HG03457 (cell line): ENCODE measurements around the gene COL5A1.
"Not testable (repeated sequence)": the region's sequence is repeated elsewhere in the genome, so short reads cannot be mapped to it uniquely, and the experiment has no call there.

ENCODE experiments used
- ATAC-seq: cut with Tn5 transposase; IDR thresholded peaks from one replicate; pipeline ENCODE4 v1.9.1; 2021; ENCODE audit warnings: moderate number of reproducible peaks; ENCODE audit not compliant: unreplicated experiment

The COL5A1 gene

DNA sequence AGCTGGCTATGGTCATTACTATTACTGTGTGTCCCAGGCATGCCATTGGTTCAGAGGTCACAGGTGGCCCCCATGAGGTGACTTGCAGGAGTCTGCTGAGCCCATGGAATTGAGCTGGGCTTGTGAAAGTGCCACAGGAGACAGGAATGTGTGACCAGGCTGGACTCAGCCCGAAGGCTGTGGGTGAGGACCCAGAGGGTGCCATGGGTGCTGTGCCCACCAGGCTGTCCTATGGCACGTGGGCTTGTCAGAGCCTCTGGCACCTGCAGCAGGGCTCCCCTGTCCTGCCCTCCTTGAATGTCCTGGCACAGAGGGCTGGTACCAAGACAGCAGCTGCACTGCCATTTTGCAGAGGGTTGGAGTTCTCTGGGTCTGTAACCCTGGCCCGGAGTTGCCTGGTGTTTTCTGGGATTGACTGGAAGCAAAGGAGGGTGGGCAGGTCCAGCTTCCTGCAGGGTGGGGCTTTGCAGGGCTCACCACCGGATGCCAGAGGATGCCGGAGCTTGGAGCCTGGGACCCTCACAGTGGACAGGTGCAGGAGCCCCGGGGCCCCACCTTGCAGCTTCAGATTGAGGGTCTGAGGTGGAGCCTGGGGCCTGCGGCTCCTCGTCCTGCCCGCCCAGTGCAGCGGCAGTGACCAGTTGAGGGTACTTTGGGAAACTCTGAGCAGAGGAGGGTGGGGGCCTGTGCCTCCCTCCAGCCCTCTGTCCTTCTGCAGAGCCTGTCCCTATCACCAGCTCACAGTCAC lies 14.2 kb downstream of the COL5A1 start:
- no peak for ATAC-seq

DNA sequence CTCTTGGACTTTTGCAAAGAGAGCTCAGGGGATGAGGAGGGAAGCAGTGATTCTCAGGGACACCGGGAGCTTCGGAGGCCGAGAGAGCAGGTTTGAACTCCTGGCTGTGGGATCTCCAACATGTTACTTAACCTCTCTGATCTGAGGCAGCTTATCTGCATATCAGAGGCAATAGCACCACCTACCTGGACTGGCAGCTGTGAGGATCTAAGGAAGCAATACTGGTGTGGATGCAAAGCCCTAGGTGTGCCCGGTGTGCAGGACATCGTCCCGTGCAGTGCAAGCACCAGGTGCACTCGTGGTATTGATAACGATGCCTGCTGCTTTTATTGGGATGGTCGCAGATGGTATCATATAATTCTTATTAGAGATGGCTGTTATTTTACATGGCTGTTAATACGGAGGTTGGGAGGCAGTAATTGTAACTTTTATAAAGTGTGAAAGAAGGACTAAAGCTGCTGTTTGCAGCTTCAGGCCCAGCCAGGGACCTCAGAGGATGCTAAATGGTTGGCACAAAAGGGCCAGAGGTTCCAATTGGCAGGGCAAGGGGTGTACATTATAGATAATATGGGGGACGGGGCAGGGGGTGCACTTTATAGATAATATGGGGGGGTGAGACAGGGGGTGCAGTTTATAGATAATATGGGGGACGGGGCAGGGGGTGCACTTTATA lies 14.9 kb downstream of the COL5A1 start:
- no peak for ATAC-seq

DNA sequence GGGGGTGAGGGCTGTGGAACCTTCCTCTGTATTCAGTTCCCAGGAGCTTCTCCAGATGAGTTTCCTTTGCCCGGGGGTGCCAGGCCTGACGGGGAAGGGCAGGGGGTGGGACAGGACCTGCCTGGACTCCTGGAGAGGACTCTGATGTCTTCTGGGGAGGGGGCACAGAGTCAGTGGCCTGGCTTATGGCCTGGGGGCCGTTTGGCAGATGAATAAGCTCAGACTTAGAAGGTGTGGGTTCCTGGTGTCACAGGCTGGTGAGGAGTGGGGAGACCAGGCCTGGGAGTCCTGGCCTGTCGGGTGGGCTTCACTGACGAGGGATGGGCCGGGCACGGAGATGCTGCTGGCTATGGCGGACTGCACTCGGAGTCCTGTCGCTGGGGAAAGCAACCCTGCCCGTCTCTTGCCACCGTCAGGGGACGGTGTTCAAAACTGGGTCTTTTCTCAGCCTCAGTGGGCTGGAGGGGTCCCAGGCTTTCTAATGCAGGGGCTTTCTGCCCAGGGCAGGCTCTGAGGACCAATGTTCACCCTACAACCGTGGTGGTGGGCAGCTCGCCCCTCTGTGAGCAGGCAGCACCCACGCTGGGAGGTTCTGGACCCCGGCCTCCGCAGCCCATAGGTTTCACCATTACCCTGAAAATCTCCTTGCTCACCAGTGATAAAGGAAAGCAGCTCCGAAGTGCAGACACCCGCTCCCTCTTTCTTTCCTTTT lies 16.2 kb downstream of the COL5A1 start:
- ATAC-seq = no peak

DNA sequence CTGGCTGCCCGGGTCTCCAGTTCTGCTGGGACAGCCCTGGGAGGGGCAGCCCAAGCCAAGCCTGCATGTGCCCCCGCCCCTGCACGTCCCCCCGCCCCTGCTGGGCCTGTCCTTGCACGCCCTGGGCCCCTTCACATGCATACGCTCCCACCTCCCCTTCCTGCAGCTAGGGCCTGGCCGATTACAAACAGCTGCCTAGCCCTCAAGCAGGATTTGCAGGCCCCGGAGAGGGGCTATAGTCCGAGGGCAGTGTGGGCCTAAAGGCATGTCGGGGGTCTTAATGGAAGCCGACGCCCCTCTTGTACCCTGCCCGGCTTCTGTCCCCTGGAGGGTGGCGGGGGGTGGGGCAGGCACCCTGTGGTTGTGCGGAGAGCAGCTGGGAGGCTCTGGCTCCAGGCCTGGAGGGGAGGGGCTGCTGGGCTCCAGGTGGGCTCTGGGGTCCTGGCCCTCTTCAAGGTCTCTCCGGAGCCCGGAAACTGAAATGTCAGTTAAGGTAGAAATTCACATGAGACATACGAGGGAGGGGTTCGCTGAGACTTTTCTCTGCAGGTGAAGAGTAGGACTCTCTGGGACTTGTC lies 16.9 kb downstream of the COL5A1 start:
- ATAC-seq = no peak

DNA sequence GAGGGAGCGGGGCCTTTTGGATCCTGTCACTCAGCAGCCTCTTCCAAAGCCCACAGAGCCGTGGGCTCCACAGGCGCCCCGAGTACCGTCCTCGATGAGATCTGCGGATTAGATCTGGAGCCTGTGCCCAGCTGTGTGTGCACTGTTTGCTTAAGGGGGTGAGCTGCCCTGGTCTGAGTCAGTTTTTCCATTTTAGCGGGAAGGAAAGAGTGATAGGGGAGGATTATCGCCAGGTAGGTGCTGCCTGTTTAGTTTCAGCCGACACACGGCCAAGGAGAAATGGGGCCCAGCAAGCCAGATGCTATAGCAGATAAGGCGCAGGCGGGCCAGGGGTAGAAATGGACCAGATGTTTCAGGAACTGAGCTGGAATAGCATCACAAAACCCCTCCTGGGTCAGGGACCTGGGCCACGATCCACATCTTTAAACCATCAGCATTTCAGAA lies 18.1 kb downstream of the COL5A1 start:
- ATAC-seq = no peak

DNA sequence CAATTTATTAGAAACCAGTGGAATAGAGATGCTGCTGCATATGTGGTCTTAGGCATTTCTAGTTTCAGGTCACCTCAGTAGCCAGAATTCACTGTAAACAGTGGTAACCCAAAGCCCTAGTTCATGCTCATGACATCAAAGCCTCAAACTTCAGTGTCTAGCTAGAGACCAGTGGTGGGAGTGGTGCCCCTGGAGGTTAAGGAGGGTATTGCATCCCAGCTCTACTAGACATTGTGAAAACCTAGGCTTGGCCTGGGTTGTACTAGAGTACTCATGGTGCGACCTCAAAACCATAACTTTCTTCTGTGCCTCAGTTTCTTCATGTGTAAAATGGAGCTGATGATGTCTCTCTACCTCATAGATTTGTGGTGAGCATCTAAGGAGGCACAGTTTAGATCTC lies 18.8 kb downstream of the COL5A1 start:
- ATAC-seq = no peak

DNA sequence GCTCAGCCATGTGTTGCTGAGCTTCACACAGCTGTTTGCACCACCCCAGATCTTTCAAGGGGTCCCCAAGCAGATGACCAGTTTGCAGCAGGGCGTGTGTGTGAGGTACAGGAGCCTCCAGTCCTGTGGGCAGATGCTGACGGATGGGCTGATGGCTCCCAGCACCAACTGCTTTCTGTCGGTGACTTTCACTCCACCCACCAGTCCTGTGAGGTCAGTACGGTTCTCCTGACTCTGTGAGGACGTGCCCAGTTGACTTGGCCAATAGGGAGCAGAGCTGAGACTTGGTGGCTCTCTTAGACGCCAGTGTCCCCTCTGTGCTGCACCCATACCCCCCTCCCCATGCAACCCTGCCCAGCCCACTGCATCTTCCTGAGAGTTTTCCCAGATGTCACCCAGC lies 19.7 kb downstream of the COL5A1 start:
- ATAC-seq = no peak

DNA sequence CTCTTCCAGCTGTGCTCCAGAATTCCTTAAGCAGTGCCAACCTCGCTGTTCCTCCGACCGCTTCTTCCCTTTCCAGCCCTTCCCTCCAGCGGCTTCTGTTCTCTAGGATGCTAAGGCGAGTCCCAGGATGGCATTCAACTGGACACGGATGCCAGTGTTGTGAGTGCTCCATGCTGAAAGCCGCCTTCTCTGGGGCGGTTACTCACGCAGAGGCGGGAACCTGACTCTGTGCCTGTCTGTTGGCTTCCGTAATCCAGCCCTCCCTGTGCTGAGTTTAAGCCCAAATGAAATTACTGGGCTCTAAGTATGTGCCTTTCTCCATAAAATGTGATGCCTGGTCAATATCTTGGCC lies 20.2 kb downstream of the COL5A1 start:
- ATAC-seq = no peak

DNA sequence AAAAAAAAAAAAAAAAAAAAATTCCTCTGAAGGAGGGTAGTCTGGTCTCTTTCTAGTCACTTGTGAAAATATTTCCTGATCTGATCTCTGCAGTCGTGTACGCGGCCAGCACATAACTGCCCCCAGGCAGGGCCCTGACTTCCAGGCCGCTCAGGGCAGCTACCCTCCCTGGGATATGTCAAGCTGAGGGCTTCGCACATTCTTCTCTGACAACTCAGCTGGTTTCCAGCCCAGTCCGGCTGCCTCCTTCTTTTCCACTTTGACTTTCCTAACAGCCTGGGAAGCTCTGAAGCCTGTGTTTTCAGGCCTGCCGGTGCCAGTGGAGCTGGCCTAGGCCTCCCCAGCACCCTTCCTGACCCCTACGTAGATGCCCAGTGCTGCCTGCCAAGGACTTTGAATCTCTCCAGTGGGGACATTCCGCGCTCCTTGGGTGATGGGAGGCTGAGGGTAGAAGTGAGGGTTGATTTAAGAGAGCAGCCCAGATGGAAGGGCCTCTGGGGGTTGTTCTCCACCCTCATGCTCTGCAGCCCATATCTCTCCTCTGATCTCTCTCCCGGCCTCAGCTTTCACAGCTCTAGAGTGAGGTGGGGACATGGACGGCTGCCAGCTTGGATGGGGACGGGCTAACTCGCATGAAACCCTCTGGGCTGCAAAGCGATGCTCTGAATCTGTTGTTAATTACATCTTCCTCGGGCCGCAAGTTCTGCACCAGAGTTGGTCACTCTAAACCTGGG lies 20.7 kb downstream of the COL5A1 start:
- ATAC-seq = no peak

DNA sequence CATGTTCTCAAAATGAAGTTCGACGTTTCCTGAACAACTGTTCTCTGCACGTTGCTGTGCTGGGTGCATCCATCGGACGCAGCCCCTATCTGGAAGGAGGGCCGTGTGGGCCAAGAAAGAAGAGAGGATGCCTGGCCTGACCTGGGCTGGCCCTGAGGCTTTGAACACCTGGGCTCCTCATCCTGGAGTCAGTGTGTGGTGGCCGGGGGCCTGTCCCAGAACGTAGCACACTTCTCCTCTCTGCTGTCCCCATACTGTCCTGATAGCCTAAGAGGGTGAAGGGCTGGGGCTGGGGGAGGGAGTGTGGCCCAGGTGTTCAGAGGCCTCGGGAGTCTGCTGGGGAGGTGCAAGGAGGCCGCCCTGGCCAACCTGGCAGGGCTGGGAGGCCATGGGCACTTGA lies 21.5 kb downstream of the COL5A1 start:
- ATAC-seq = no peak

DNA sequence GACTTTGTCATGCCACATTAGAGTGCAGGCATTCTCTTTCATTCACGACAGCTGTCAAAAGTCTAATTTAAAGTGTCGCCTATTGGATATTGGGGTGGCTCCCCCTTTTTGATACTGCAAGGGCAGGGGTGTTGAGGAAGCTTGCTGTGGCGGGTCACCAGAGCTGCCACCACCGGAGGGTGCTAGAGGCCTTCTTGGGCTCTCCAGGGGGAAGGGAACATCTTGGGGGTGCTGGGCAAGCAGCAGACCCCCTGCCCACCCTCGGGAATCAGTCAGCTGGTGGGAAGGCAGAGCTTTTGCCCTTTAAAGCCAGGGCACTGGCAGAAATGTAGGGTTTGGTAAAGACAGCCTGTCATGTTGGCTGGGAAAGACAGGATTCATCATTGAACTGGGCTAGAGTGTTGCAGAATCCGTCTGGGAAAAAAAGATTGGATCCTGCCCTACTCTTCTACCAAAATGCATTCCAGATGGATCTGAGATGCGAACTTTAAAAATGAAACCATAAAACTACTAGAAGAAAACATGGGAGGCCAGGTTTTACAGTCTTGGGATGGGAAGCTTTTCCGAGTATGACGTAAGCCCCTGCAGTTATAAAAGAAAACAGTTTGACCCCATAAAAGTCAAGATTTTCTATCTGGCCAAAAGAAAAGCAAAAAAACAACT lies 22.3 kb downstream of the COL5A1 start:
- no peak for ATAC-seq

DNA sequence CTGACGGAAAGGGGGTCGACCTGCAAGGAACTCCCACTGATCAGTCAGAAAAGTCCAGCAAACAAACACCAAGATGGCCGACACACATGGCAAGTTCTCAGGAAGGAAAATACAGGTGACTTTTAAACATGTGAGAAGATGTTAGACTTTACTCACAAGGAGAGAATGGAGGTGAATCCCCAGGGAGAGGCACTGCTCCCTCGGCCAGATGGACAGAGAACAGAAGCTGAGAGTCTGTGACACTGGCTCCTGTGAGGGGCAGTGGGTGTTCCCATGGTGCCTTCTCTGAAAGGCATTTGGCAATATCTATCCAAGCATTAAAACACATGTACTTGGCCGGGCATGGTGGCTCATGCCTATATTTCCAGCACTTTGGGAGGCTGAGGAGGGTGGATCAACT lies 22.8 kb downstream of the COL5A1 start:
- ATAC-seq = no peak

DNA sequence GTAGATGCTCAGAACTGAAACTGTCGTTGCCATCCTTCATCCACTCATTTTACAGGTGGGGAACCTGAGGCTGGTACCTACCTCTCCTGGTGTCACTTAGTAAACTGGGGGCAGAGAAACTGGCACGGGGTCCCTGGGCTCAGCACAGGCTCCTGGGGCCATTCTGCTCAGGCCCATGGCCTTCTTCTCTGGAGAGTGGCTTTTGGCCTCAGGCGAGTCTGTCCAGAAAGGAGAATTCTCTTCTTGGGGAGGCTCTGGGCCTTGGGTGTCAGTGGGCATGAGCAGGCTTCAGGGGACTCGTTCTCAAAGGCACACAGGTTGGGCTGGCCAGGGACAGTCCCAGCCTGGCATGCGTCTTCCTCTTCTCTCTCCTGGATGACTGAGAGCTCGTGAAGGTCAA lies 24.6 kb downstream of the COL5A1 start:
- no peak for ATAC-seq

DNA sequence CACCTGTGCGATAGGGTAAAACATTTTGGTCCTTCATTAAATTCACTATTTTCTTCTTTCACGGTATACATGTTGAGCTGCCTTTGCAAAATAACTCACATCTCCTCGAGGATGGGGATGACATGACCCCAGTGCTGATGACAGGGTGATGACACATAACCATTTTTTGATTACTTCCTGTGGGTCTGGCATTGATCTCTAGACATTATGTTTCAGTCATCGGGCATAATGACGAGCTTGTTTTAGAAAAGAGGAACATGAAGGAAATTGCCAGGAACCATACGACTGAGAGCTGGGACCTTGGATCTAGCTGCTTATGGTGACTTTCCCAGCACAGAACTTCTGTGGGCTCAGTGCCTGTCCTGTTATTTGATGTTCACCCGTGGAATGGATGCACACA lies 25.2 kb downstream of the COL5A1 start:
- no peak for ATAC-seq

DNA sequence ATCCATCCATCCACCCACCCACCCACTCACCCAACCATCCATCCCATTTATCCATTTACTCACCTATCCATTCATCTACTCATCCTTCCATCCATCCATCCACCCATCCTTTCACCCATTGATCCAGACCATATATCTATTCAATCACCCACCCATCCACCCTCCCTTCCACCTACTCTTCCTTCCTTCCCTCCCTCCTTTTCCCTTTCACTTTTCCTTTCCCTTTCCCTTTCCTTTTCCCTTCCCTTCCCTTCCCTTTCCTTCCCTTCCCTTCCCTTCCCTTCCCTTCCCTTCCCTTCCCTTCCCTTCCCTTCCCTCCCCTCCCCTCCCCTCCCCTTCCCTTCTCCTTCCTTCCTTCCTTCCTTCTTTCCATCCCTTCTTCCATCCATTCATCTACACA lies 27.4 kb downstream of the COL5A1 start:
- ATAC-seq = not testable (repeated sequence)

DNA sequence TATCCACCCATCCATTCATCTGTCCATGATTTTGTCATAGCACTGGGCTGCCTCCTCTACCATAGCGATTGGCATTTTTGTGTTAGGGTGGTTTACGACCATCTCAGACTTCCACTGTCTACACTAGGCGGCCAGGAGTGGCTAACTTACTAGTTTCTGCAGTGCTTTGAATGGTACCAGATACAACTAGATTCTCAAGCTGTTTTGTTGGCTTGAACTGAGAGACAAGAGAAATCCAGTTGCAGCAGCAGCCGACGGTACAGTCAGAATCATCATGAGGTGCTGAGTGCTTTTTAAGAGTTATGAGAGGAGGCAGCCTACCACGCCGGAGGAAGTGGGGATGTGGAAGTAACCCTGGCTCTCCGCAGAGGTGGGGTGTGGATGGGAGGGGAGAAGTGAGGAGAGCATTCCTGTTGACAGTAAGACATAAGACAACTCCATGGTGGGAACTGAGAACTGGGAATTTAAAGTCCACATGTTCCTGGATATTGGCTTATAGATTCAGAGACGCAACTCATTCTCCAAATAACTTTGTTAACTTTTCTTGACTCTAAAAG lies 27.9 kb downstream of the COL5A1 start:
- ATAC-seq = no peak

DNA sequence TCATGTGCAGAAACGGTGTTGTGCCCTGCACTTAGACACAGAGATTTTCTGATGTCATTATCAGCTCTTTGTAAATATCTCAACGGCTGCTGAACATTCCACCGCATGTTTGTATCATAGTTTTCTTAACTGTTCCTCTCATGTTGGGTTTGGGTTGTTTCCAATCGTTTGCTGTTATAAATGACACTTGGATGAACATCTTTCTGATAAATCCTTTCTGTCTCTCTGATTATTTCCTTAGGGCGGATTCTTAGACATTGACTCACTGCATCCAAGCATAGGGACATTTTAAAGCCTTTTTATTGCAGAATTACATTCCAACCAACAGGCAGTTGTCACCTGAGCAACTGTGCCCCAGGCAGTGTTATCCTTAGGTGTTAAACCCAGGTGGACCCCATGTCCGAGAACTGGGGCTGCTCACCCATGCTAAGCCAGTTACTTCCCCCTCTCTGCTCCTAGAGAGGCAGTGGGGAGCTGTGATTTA lies 28.5 kb downstream of the COL5A1 start:
- ATAC-seq = no peak

DNA sequence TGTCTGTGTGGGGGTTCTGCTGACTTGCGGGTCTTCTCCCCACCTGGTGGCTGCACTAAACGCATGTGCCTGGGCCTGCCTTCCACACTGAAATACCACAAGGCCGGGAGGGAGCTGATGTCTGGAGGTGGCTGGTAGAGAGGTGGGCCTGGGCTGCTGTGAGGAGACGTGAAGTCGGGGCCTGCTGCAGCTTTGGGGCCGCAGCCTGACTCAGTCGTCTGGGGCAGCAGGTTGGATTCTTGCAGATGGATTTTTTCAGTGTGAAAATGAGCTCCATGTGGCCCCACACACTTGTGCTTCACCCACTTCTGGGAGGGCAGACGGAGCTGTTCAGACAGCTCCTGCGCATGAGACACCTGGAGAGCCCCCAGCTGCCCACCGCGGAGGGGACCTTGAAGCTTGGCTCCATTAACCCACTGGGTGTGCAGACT lies 29.3 kb downstream of the COL5A1 start:
- no peak for ATAC-seq

DNA sequence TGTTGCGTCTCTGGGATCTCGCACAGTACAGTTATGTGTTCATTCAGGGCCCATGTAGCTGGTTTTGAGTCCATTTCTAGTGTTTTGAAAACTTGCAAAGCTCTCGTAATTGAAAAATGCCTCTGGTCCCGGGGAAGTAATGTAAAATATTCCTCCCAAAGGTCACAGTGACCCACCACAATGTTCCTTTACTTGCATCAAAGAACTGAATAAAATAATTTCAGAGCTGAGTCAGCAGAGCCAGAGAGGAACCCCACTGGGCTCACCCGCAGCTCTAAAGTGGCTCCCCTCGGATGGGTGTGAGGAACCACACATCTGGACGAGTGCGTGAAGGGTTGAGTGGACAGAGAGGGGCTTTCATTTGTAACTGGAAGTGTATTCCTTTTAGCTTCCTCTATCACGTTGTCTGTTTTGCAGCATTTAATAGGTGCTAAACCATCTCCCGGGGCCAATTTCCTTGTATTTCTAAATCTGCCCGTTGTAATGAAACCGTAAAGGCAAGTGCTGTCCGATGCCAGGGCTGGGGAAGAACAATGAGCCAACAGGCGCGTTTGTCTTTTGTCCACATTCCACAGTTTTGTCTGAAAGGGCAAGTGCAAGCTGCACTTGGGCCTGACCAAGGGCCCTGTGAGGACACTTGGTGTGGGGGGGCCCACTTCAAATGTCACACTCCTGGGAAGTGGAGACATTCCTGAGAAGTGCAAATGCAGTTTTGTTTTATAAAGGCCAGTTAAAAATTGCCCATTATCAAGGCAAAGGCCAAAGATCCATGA lies 29.9 kb downstream of the COL5A1 start:
- ATAC-seq = no peak
